Natural killer cell (primary cell): ENCODE results near the gene ZNF532. TPM values are rescaled to one million over a fixed set of nuclear protein-coding genes. Genes with fewer than 3 reads are reported as not detected.

Source experiments
- ATAC-seq, 3 donors: fragments of 150-1000 bp in 2 of 3; fragments of 200-7000 bp in 1 of 3; cut with Tn5 transposase; 1 replicate in 1 of 3; 2 replicates in 2 of 3; pipeline ENCODE4 v1.10.0; 2021; ENCODE audit warnings: mild to moderate bottlenecking in 2 of 3, moderate library complexity in 2 of 3
- DNase-seq, 2 donors: peaks; one replicate each; pipeline versions ENCODE4 v3.0.0 to v3.0.0-alpha.2; 2013 to 2021; ENCODE audit warnings: mixed read lengths in 1 of 2
- H3K27ac ChIP-seq: one replicate; pipeline ENCODE4 v1.5.1; 2013; ENCODE audit warnings: mild to moderate bottlenecking, low read length
- H3K27me3 ChIP-seq: one replicate; pipeline ENCODE4 v1.6.1; 2013; ENCODE audit warnings: low read length; ENCODE audit not compliant: control insufficient read depth, insufficient read depth
- H3K36me3 ChIP-seq: one replicate; pipeline ENCODE4 v1.6.1; 2013; ENCODE audit warnings: low read length; ENCODE audit not compliant: control insufficient read depth, insufficient read depth
- H3K4me1 ChIP-seq: one replicate; pipeline ENCODE4 v1.6.1; 2013; ENCODE audit warnings: low read length; ENCODE audit not compliant: control insufficient read depth, insufficient read depth
- H3K4me3 ChIP-seq: one replicate; pipeline ENCODE4 v1.5.1; 2013; ENCODE audit warnings: low read length
- H3K9me3 ChIP-seq: one replicate; pipeline ENCODE4 v1.6.1; 2013; ENCODE audit warnings: low read length; ENCODE audit not compliant: control insufficient read depth, insufficient read depth
- H3K27ac Mint-ChIP-seq, 2 donors: one replicate each; pipeline ENCODE4 v1.8.0; 2022; ENCODE audit warnings: mild to moderate bottlenecking in 2 of 2, mixed read lengths in 2 of 2, moderate library complexity in 1 of 2
- H3K27me3 Mint-ChIP-seq, 2 donors: one replicate each; pipeline ENCODE4 v1.8.0; 2022; ENCODE audit warnings: low read depth in 2 of 2, mixed read lengths in 2 of 2
- H3K36me3 Mint-ChIP-seq: one replicate; pipeline ENCODE4 v1.8.0; 2022; ENCODE audit warnings: mixed read lengths
- H3K4me1 Mint-ChIP-seq, 2 donors: one replicate each; pipeline ENCODE4 v1.8.0; 2022; ENCODE audit warnings: mixed read lengths in 2 of 2
- H3K4me3 Mint-ChIP-seq: one replicate; pipeline ENCODE4 v1.8.0; 2022; ENCODE audit warnings: mild to moderate bottlenecking, moderate library complexity, mixed read lengths
- H3K9me3 Mint-ChIP-seq, 2 donors: one replicate each; pipeline ENCODE4 v1.8.0; 2022; ENCODE audit warnings: mixed read lengths in 2 of 2
- CTCF ChIP-seq: fragments of 200-600 bp; IDR thresholded peaks from one replicate; pipeline ENCODE4 v1.8.0; 2022; ENCODE audit warnings: antibody characterized with exemption
- WGBS: methylation state at CpG from one replicate; pipeline ENCODE4 v1.1.7; 2013; ENCODE audit warnings: missing lambda C conversion rate; ENCODE audit not compliant: insufficient coverage; 5-methylcytosine and 5-hydroxymethylcytosine counted together
- intact Hi-C: fragments of 100-400 bp; cut with micrococcal nuclease; formaldehyde crosslinking; loops from one replicate; pipeline ENCODE4 v1.14.2; 2022
- total RNA-seq, 4 donors: library from RNA; stranded (reverse); fragments of 120-200 nt in 1 of 4; gene quantifications; one replicate each; pipeline versions ENCODE4 v1.2.3 to v1.2.4, GENCODE V29; 2013 to 2022

ZNF532 gene
- total RNA-seq, 3 donors from 2014 or later (not counting 1 experiment from before 2014, with no cell fraction given), result 4.8 to 28.5 (median 6.1) TPM

GRCh38 chr18:58975296-58975695 is 110.6 kb downstream of the ZNF532 start:
- DNase-seq, result no peak
- H3K27me3 ChIP-seq, result no peaks in the 10 kb centered on the region
- Mint-ChIP-seq H3K4me1 (no peaks in the 10 kb centered on the region), H3K9me3 (no peaks in the 10 kb centered on the region), H3K4me3 (no peak overlapping the region), H3K36me3 (no peaks in the 10 kb centered on the region), H3K27me3 (peaks cover 4 to 10% of the 10 kb centered on the region in 2 donors), H3K27ac (no peak overlapping the region)
- intact Hi-C loops, result no loop called here
- no peaks in the 10 kb centered on the region for H3K4me1 ChIP-seq
- H3K4me3 ChIP-seq, result no peak overlapping the region
- H3K9me3 ChIP-seq, result no peaks in the 10 kb centered on the region
- TF ChIP-seq CTCF, result no peak
- WGBS, result 32% methylated on average over 10 of the region's 11 CpGs
- H3K36me3 ChIP-seq, result no peaks in the 10 kb centered on the region
- no peak for ATAC-seq
- H3K27ac ChIP-seq, result peak overlapping the region; percentile 47

GRCh38 chr18:58975781-58976180 is 111.1 kb downstream of the ZNF532 start:
- no peak overlapping the region for H3K27ac Mint-ChIP-seq

GRCh38 chr18:58977223-58977622 is 112.5 kb downstream of the ZNF532 start:
- Mint-ChIP-seq H3K36me3 (no peaks in the 10 kb centered on the region), H3K9me3 (no peaks in the 10 kb centered on the region), H3K27ac (no peak overlapping the region), H3K4me3 (no peak overlapping the region), H3K27me3 (peaks cover 4 to 10% of the 10 kb centered on the region in 2 donors), H3K4me1 (no peaks in the 10 kb centered on the region)
- H3K9me3 ChIP-seq, result no peaks in the 10 kb centered on the region
- ATAC-seq (no peak), DNase-seq (no peak)
- H3K4me1 ChIP-seq, result no peaks in the 10 kb centered on the region
- H3K36me3 ChIP-seq, result peaks cover 2% of the 10 kb centered on the region
- 94% methylated on average over 10 of the region's 10 CpGs for WGBS
- no peak for TF ChIP-seq CTCF
- no peak overlapping the region for H3K4me3 ChIP-seq
- no peak overlapping the region for H3K27ac ChIP-seq
- intact Hi-C loops, result no loop called here
- no peaks in the 10 kb centered on the region for H3K27me3 ChIP-seq

More at GRCh38 chr18:58975781-58976180, 111.1 kb downstream of the ZNF532 start:
- Histone ChIP-seq H3K9me3 (no peaks in the 10 kb centered on the region), H3K4me3 (no peak overlapping the region), H3K36me3 (no peaks in the 10 kb centered on the region), H3K4me1 (no peaks in the 10 kb centered on the region), H3K27ac (peak overlapping the region; percentile 47), H3K27me3 (no peaks in the 10 kb centered on the region)
- TF ChIP-seq CTCF, result no peak
- H3K9me3 Mint-ChIP-seq, result no peaks in the 10 kb centered on the region
- DNase-seq (no peak), ATAC-seq (no peak)
- WGBS, result 51% methylated on average over 4 of the region's 4 CpGs
- intact Hi-C loops, result no loop called here
- H3K4me1 Mint-ChIP-seq, result no peaks in the 10 kb centered on the region
- peaks cover 4 to 10% of the 10 kb centered on the region in 2 donors for H3K27me3 Mint-ChIP-seq
- H3K36me3 Mint-ChIP-seq, result no peaks in the 10 kb centered on the region
- H3K4me3 Mint-ChIP-seq, result no peak overlapping the region

- peaks cover 2% of the 10 kb centered on the region for H3K36me3 ChIP-seq
- no peak overlapping the region for H3K4me3 Mint-ChIP-seq
- no peak for TF ChIP-seq CTCF
- no peak for DNase-seq
- H3K9me3 Mint-ChIP-seq, result no peaks in the 10 kb centered on the region
- no peaks in the 10 kb centered on the region for H3K36me3 Mint-ChIP-seq
- H3K27ac Mint-ChIP-seq, result no peak overlapping the region
- H3K9me3 ChIP-seq, result no peaks in the 10 kb centered on the region
- H3K27me3 ChIP-seq, result no peaks in the 10 kb centered on the region
- H3K27ac ChIP-seq, result no peak overlapping the region
- peaks cover 4 to 10% of the 10 kb centered on the region in 2 donors for H3K27me3 Mint-ChIP-seq
- ATAC-seq, result no peak
- intact Hi-C loops, result no loop called here
- H3K4me1 Mint-ChIP-seq, result no peaks in the 10 kb centered on the region
- H3K4me3 ChIP-seq, result no peak overlapping the region
- WGBS, result 87% methylated on average over 2 of the region's 4 CpGs
- H3K4me1 ChIP-seq, result no peaks in the 10 kb centered on the region
Observed at GRCh38 chr18:58977801-58978200, 113.1 kb downstream of the ZNF532 start.
